ENCODE measurements around the gene TBC1D1.
A peak's percentile ranks its signal among the peaks of the same experiment; 100 is the strongest.

Gene TBC1D1

DNA sequence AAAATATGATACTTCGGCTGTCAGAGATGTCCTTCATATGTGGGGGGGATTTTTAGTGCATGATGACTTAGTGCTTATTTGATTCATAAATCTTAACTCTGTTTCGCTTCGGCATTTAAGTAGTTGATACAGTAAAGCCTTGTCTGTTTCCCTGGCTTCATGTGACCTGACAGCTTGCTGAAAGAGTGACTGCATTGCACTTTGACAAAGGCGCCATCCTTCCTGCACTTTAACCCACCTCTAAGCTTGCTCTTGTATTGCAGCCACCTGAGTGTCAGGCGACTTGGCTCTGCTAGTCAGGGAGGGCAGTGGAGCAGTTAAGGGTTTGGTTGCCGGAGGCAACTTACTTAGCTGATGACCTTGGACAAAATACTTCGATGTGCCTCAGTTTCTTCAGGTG, 134.8 kb downstream of the TBC1D1 start:
- Histone ChIP-seq H4K8ac (ENCODE audit: low read depth, low read length) (no peak overlapping the region), H3K36me3 (ENCODE audit: control insufficient read depth in 1 of 2, insufficient read depth in 2 of 2, low read length in 2 of 2) (peaks cover 20 to 33% of the 10 kb centered on the region in 2 experiments), H2AK5ac (ENCODE audit: low read length) (no peak overlapping the region), H3K27ac (ENCODE audit: low read depth, low read length) (no peak overlapping the region), H3K4me2 (ENCODE audit: low read length) (no peak overlapping the region), H3K27me3 (ENCODE audit: insufficient read depth, low read length) (no peaks in the 10 kb centered on the region), H2BK5ac (ENCODE audit: low read depth, low read length, poor library complexity) (no peak overlapping the region), H2AFZ (ENCODE audit: insufficient read depth, low read length, poor library complexity) (no peak overlapping the region), H3K9me3 (ENCODE audit: insufficient read depth, low read depth, low read length) (no peaks in the 10 kb centered on the region), H3K79me1 (ENCODE audit: low read length) (peaks cover 2% of the 10 kb centered on the region), H3K4me3 (ENCODE audit: low read depth, low read length) (no peak overlapping the region), H3K4ac (ENCODE audit: low read depth, low read length) (no peak overlapping the region), H2BK120ac (ENCODE audit: insufficient read depth, low read length, poor library complexity) (no peak overlapping the region), H2BK12ac (ENCODE audit: low read length) (no peak overlapping the region), H3K14ac (ENCODE audit: low read length) (no peak overlapping the region), H3K9ac (ENCODE audit: low read length) (no peak overlapping the region), H3K79me2 (ENCODE audit: control insufficient read depth, insufficient read depth, low read length, poor library complexity) (no peaks in the 10 kb centered on the region), H3K18ac (ENCODE audit: low read length) (no peak overlapping the region), H3K4me1 (ENCODE audit: control insufficient read depth in 1 of 2, insufficient read depth in 2 of 2, low read length in 2 of 2) (peaks cover 3 to 6% of the 10 kb centered on the region in 2 experiments), H4K12ac (ENCODE audit: low read depth, low read length) (no peak overlapping the region), H4K91ac (ENCODE audit: low read depth, low read length) (no peak overlapping the region), H3K23ac (ENCODE audit: low read length) (no peak overlapping the region)
- DNase-seq, result no peak
- no CpG with 5 or more reads among the region's 7 CpGs for WGBS (ENCODE audit: extremely low coverage, insufficient coverage, insufficient read length)

DNA sequence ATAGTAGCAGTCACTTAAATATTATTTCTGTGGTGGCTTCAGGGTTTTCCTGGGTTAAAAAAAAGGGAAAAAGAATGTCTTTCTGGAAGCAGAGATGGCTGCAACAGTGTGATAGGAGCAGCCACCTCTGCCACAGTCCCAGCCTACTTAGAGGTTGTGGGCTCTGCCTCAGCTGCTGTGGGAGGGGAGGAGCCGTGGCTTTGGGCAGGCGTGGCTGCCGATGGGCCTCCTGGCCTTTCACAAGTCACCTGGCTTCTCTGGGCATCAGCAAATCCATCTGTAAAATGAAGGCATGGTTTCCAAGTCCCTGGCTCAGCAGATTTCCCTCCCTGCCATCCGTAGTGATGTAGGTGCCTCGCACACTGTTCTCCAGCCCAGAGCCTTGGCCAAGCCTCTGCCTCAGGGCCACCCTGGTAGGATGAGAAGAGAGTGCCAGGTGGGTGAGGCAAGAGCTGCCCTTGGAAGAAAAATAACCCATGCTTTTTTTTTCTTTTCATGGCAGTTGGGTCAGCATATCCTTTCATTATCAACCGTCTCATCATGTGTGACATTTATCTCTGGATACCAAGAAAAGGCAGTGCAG, 135.4 kb downstream of the TBC1D1 start:
- no peaks in the 10 kb centered on the region for H3K27me3 ChIP-seq (ENCODE audit: insufficient read depth, low read length)
- no peak overlapping the region for H2BK5ac ChIP-seq (ENCODE audit: low read depth, low read length, poor library complexity)
- no peak overlapping the region for H4K8ac ChIP-seq (ENCODE audit: low read depth, low read length)
- H4K12ac ChIP-seq (ENCODE audit: low read depth, low read length), result peak overlapping the region; percentile 37
- H3K4me3 ChIP-seq (ENCODE audit: low read depth, low read length), result no peak overlapping the region
- H3K4me1 ChIP-seq (ENCODE audit: control insufficient read depth in 1 of 2, insufficient read depth in 2 of 2, low read length in 2 of 2), result peaks cover 3 to 6% of the 10 kb centered on the region in 2 experiments
- H2AFZ ChIP-seq (ENCODE audit: insufficient read depth, low read length, poor library complexity), result no peak overlapping the region
- no peak overlapping the region for H3K14ac ChIP-seq (ENCODE audit: low read length)
- no peak overlapping the region for H2BK120ac ChIP-seq (ENCODE audit: insufficient read depth, low read length, poor library complexity)
- peaks cover 2% of the 10 kb centered on the region for H3K79me1 ChIP-seq (ENCODE audit: low read length)
- H3K27ac ChIP-seq (ENCODE audit: low read depth, low read length), result no peak overlapping the region
- no peak overlapping the region for H2BK12ac ChIP-seq (ENCODE audit: low read length)
- no peaks in the 10 kb centered on the region for H3K79me2 ChIP-seq (ENCODE audit: control insufficient read depth, insufficient read depth, low read length, poor library complexity)
- peaks cover 18 to 30% of the 10 kb centered on the region in 2 experiments for H3K36me3 ChIP-seq (ENCODE audit: control insufficient read depth in 1 of 2, insufficient read depth in 2 of 2, low read length in 2 of 2)
- H3K4ac ChIP-seq (ENCODE audit: low read depth, low read length), result no peak overlapping the region
- H3K9me3 ChIP-seq (ENCODE audit: insufficient read depth, low read depth, low read length), result no peaks in the 10 kb centered on the region
- peak overlapping the region; percentile 69 for H3K18ac ChIP-seq (ENCODE audit: low read length)
- no peak overlapping the region for H4K91ac ChIP-seq (ENCODE audit: low read depth, low read length)
- no peak overlapping the region for H2AK5ac ChIP-seq (ENCODE audit: low read length)
- H3K4me2 ChIP-seq (ENCODE audit: low read length), result no peak overlapping the region
- no CpG with 5 or more reads among the region's 6 CpGs for WGBS (ENCODE audit: extremely low coverage, insufficient coverage, insufficient read length)
- H3K23ac ChIP-seq (ENCODE audit: low read length), result no peak overlapping the region
- DNase-seq, result no peak
- H3K9ac ChIP-seq (ENCODE audit: low read length), result no peak overlapping the region

DNA sequence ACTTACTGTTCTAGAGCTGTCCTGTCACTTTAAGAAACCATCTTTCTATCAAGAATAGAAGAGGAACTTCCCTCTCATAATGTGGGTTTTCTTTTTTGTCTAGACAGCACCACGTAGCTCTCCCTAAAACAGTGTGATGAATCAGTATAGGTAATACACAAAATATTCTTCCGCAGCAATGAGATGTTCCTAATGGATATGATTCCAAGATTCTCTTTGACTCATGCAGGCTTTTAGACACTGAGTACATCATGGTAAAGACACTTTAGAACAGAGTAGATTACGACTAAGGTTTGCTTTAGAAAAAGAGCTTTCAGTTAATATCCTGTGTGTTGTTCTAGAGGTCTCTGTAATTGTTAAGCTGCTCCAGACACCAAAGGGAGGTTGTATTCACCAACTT, 139.1 kb downstream of the TBC1D1 start:
- Histone ChIP-seq H3K18ac (ENCODE audit: low read length) (no peak overlapping the region), H2BK5ac (ENCODE audit: low read depth, low read length, poor library complexity) (no peak overlapping the region), H3K27ac (ENCODE audit: low read depth, low read length) (no peak overlapping the region), H2AK5ac (ENCODE audit: low read length) (no peak overlapping the region), H3K79me2 (ENCODE audit: control insufficient read depth, insufficient read depth, low read length, poor library complexity) (no peaks in the 10 kb centered on the region), H2AFZ (ENCODE audit: insufficient read depth, low read length, poor library complexity) (no peak overlapping the region), H3K9me3 (ENCODE audit: insufficient read depth, low read depth, low read length) (no peaks in the 10 kb centered on the region), H3K36me3 (ENCODE audit: control insufficient read depth in 1 of 2, insufficient read depth in 2 of 2, low read length in 2 of 2) (peaks cover 21 to 30% of the 10 kb centered on the region in 2 experiments), H3K14ac (ENCODE audit: low read length) (no peak overlapping the region), H4K91ac (ENCODE audit: low read depth, low read length) (no peak overlapping the region), H3K4me2 (ENCODE audit: low read length) (no peak overlapping the region), H3K79me1 (ENCODE audit: low read length) (no peaks in the 10 kb centered on the region), H3K9ac (ENCODE audit: low read length) (no peak overlapping the region), H3K23ac (ENCODE audit: low read length) (no peak overlapping the region), H2BK120ac (ENCODE audit: insufficient read depth, low read length, poor library complexity) (no peak overlapping the region), H3K4me1 (ENCODE audit: control insufficient read depth in 1 of 2, insufficient read depth in 2 of 2, low read length in 2 of 2) (peaks cover 0 to 1% of the 10 kb centered on the region in 2 experiments), H3K4me3 (ENCODE audit: low read depth, low read length) (no peak overlapping the region), H2BK12ac (ENCODE audit: low read length) (no peak overlapping the region), H4K12ac (ENCODE audit: low read depth, low read length) (no peak overlapping the region), H3K27me3 (ENCODE audit: insufficient read depth, low read length) (no peaks in the 10 kb centered on the region), H3K4ac (ENCODE audit: low read depth, low read length) (no peak overlapping the region), H4K8ac (ENCODE audit: low read depth, low read length) (no peak overlapping the region)
- WGBS (ENCODE audit: extremely low coverage, insufficient coverage, insufficient read length), result no CpG with 5 or more reads among the region's 3 CpGs
- no peak for DNase-seq

DNA sequence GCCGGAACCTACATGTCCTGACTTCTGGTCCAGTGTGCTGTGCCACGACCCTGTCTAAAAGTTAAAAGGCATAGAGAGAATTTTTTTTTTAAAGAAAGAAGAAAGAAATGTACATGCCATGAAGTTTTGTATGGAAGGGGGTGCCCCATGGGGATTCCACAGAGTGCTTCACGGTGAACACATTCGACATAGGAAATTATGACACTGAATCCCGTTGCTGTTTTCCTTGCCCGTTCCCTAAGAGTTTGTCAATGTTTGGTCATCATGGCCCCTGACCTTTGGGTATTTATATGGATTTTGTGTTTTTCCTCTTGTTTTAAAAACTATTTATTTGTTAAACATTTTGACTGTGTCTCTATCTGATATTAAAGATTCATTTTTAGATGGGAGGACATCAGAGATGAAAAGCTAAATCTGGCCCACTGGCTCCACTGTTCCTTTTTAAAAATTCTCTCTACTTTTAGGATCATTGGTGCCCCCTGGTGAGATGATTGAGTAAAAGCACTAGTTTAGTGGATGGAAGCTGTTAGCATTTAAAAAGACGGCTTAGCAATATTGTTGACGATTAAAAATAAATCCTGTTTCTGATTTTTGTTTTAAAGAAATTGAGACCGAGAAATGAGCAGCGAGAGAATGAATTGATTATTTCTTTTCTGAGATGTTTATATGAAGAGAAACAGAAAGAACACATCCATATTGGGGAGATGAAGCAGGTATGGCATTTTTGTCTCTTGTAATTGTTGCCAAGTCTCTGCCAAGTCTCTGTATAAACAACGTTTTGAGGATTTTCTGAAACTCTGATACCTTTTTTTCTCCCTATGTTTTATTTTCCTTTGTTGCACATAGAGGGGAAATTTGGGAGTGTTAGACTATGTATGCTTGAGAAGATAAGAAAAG, 144.3 kb downstream of the TBC1D1 start:
- H2BK120ac ChIP-seq (ENCODE audit: insufficient read depth, low read length, poor library complexity), result peak overlapping the region; percentile 6
- no peak overlapping the region for H2AK5ac ChIP-seq (ENCODE audit: low read length)
- H3K9ac ChIP-seq (ENCODE audit: low read length), result no peak overlapping the region
- H3K9me3 ChIP-seq (ENCODE audit: insufficient read depth, low read depth, low read length), result no peaks in the 10 kb centered on the region
- H2BK12ac ChIP-seq (ENCODE audit: low read length), result peak overlapping the region; percentile 43
- no peak overlapping the region for H2AFZ ChIP-seq (ENCODE audit: insufficient read depth, low read length, poor library complexity)
- no peak overlapping the region for H2BK5ac ChIP-seq (ENCODE audit: low read depth, low read length, poor library complexity)
- no peak overlapping the region for H3K18ac ChIP-seq (ENCODE audit: low read length)
- H4K91ac ChIP-seq (ENCODE audit: low read depth, low read length), result no peak overlapping the region
- H3K27ac ChIP-seq (ENCODE audit: low read depth, low read length), result no peak overlapping the region
- no peak overlapping the region for H3K23ac ChIP-seq (ENCODE audit: low read length)
- H4K12ac ChIP-seq (ENCODE audit: low read depth, low read length), result no peak overlapping the region
- H3K4me3 ChIP-seq (ENCODE audit: low read depth, low read length), result no peak overlapping the region
- peak; percentile 36 to 88 for DNase-seq
- H3K79me1 ChIP-seq (ENCODE audit: low read length), result no peaks in the 10 kb centered on the region
- H3K4ac ChIP-seq (ENCODE audit: low read depth, low read length), result no peak overlapping the region
- no peaks in the 10 kb centered on the region for H3K79me2 ChIP-seq (ENCODE audit: control insufficient read depth, insufficient read depth, low read length, poor library complexity)
- no peak overlapping the region for H3K14ac ChIP-seq (ENCODE audit: low read length)
- H4K8ac ChIP-seq (ENCODE audit: low read depth, low read length), result no peak overlapping the region
- no CpG with 5 or more reads among the region's 11 CpGs for WGBS (ENCODE audit: extremely low coverage, insufficient coverage, insufficient read length)
- H3K4me1 ChIP-seq (ENCODE audit: control insufficient read depth in 1 of 2, insufficient read depth in 2 of 2, low read length in 2 of 2), result no peaks in the 10 kb centered on the region
- H3K36me3 ChIP-seq (ENCODE audit: control insufficient read depth in 1 of 2, insufficient read depth in 2 of 2, low read length in 2 of 2), result peaks cover 15 to 18% of the 10 kb centered on the region in 2 experiments
- no peaks in the 10 kb centered on the region for H3K27me3 ChIP-seq (ENCODE audit: insufficient read depth, low read length)
- H3K4me2 ChIP-seq (ENCODE audit: low read length), result no peak overlapping the region

Data from trophoblast cell (in vitro differentiated cells and primary cell).